Tibial nerve (tissue), 4 donors: Measurements from ENCODE around the gene METTL8. TPM values are rescaled to one million over a fixed set of nuclear protein-coding genes. Genes with fewer than 3 reads are reported as not detected.
"Not testable (repeated sequence)": the region's sequence is repeated elsewhere in the genome, so short reads cannot be mapped to it uniquely, and the experiment has no call there.

ENCODE experiments used
- DNase-seq, 2 donors: peaks; one replicate each; pipeline ENCODE4 v3.0.0-alpha.2; 2019; ENCODE audit warnings: low spot score in 2 of 2
- H3K27ac ChIP-seq, 4 donors: fragments of 200-600 bp; sonication (generic) in 3 of 4; one replicate each; pipeline ENCODE4 v1.5.1; 2017 to 2019; ENCODE audit warnings: mild to moderate bottlenecking in 1 of 4
- H3K27me3 ChIP-seq, 2 donors: fragments of 200-600 bp; sonication (generic) in 1 of 2; one replicate each; pipeline versions ENCODE4 v1.5.1 to v1.6.0; 2017 to 2019
- H3K36me3 ChIP-seq, 3 donors: fragments of 200-600 bp; sonication (generic); one replicate each; pipeline ENCODE4 v1.5.1; 2018 to 2019
- H3K4me1 ChIP-seq, 4 donors: fragments of 200-600 bp; sonication (generic) in 3 of 4; one replicate each; pipeline ENCODE4 v1.5.1; 2017 to 2019
- H3K4me3 ChIP-seq, 4 donors: fragments of 200-600 bp; sonication (generic) in 3 of 4; one replicate each; pipeline ENCODE4 v1.5.1; 2017 to 2019; ENCODE audit warnings: mild to moderate bottlenecking in 1 of 4, moderate library complexity in 1 of 4
- H3K9me3 ChIP-seq, 4 donors: fragments of 200-600 bp; sonication (generic) in 3 of 4; one replicate each; pipeline ENCODE4 v1.5.1; 2017 to 2019
- EP300 ChIP-seq, 2 donors: sonication (generic); formaldehyde crosslinking; IDR thresholded peaks; one replicate each; pipeline ENCODE4 v1.6.1; 2017; ENCODE audit warnings: antibody characterized with exemption in 2 of 2, mild to moderate bottlenecking in 1 of 2
- POLR2A ChIP-seq, 2 donors: fragments of 450-650 bp; IDR thresholded peaks; one replicate each; pipeline ENCODE4 v1.6.1; 2017; ENCODE audit warnings: antibody characterized with exemption in 2 of 2, mild to moderate bottlenecking in 2 of 2, moderate library complexity in 2 of 2
- WGBS, 2 donors: methylation state at CpG; one replicate each; pipeline ENCODE4 v1.1.5; 2018; 5-methylcytosine and 5-hydroxymethylcytosine counted together
- total RNA-seq, 4 donors: library from RNA; depleted of rRNA; stranded (reverse); fragments of >200 nt; gene quantifications; one replicate each; pipeline ENCODE4 v1.1.0, GENCODE V29; 2016
- TF ChIP-seq, protein P1 (sequence below), 5 experiments: fragments of 200-600 bp in 3 of 5; fragments of 450-650 bp in 2 of 5; sonication (generic) in 3 of 5; IDR thresholded peaks; one replicate each; pipeline ENCODE4 v1.5.1; 2016 to 2019; ENCODE audit warnings: antibody characterized with exemption in 5 of 5, mild to moderate bottlenecking in 3 of 5, moderate library complexity in 2 of 5

METTL8 gene
- total RNA-seq, 4 donors from 2014 or later = 13.5 to 27.9 (median 20.7) TPM

DNA sequence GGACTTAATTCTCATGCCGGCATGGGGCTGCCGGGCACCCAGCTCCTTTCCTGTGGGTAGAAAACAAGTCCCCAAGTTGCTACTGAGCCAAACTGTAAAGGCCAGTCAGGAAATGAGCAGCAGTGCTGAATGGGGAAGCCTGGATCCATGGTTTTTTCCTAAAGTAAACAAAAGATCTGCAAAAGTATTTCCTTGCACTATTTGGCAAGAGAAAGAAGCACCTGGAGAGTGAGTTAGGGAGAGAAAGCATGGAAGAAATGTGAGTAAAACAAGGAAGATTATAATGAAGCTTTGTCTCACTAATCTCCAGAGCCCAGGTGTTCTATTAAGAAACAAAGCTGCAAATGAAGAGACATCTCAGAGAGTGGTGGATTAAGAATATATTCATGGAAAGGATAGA, 117.6 kb downstream of the METTL8 start:
- Histone ChIP-seq H3K27me3 (no peaks in the 10 kb centered on the region), H3K4me1 (peaks cover 0 to 22% (median 11%) of the 10 kb centered on the region in 4 donors), H3K9me3 (peaks cover 0 to 14% (median 4%) of the 10 kb centered on the region in 4 donors), H3K36me3 (peaks cover 0 to 11% (median 0%) of the 10 kb centered on the region in 3 donors), H3K27ac (no peak overlapping the region), H3K4me3 (no peak overlapping the region)
- no peak for DNase-seq
- TF ChIP-seq, protein P1, sequence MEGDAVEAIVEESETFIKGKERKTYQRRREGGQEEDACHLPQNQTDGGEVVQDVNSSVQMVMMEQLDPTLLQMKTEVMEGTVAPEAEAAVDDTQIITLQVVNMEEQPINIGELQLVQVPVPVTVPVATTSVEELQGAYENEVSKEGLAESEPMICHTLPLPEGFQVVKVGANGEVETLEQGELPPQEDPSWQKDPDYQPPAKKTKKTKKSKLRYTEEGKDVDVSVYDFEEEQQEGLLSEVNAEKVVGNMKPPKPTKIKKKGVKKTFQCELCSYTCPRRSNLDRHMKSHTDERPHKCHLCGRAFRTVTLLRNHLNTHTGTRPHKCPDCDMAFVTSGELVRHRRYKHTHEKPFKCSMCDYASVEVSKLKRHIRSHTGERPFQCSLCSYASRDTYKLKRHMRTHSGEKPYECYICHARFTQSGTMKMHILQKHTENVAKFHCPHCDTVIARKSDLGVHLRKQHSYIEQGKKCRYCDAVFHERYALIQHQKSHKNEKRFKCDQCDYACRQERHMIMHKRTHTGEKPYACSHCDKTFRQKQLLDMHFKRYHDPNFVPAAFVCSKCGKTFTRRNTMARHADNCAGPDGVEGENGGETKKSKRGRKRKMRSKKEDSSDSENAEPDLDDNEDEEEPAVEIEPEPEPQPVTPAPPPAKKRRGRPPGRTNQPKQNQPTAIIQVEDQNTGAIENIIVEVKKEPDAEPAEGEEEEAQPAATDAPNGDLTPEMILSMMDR (IDR thresholded peaks at IDR 0.05) = no peak
- TF ChIP-seq POLR2A (IDR thresholded peaks at IDR 0.05) (no peak), EP300 (IDR thresholded peaks at IDR 0.05) (no peak)
- WGBS, 2 donors = 38 to 50% methylated on average over 2 of the region's 2 CpGs

DNA sequence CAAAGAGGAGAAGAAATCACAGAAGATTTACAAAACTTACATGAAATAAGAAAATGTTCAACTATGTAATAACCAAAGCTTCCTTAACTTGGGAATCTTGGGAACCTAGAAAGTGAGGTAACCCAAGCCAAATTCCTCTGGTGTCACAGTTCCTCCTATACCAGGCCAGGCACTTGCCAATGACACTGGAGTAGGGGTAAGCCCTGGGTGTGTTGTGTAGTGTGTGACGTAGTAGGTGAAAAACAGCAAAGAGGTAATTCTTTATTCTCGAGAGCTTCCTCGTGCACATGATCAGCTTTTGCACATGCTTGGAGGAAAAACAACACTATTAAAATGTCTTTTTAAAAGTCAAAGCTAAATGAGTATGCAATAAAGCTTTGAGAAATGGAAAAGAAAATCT, 118.0 kb downstream of the METTL8 start:
- TF ChIP-seq EP300 (IDR thresholded peaks at IDR 0.05) = no peak
- no peak for TF ChIP-seq POLR2A (IDR thresholded peaks at IDR 0.05)
- TF ChIP-seq, protein P1 (IDR thresholded peaks at IDR 0.05) = no peak
- H3K36me3 ChIP-seq = peaks cover 0 to 11% (median 0%) of the 10 kb centered on the region in 3 donors
- no peaks in the 10 kb centered on the region for H3K27me3 ChIP-seq
- 64 to 65% methylated on average over 3 of the region's 3 CpGs for WGBS, 2 donors
- no peak for DNase-seq
- peaks cover 0 to 17% (median 4%) of the 10 kb centered on the region in 4 donors for H3K9me3 ChIP-seq
- no peak overlapping the region for H3K27ac ChIP-seq
- peaks cover 0 to 22% (median 11%) of the 10 kb centered on the region in 4 donors for H3K4me1 ChIP-seq
- no peak overlapping the region for H3K4me3 ChIP-seq

DNA sequence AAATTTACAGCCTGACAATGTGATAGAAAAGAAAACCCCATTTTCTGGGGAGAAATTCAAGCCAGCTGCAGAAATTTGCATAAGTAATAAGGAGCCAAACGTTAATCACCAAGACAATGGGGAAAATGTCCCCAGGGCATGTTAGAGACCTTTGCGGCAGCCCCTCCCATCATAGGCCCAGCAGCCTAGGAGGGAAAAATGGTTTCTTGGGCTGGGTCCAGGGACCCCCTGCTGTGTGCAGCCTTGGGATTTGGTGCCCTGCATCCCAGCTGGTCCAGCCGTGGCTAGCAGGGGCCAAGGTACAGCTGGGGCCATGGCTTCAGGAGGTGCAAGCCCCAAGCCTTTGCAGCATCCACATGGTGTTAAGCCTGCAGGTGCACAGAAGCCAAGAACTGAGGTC, 121.6 kb downstream of the METTL8 start:
- Histone ChIP-seq H3K9me3 (peaks cover 0 to 29% (median 4%) of the 10 kb centered on the region in 4 donors), H3K36me3 (peaks cover 0 to 11% (median 0%) of the 10 kb centered on the region in 3 donors)
- 94 to 96% methylated on average over 2 to 3 of the region's 3 CpGs for WGBS, 2 donors
- not testable (repeated sequence) for H3K4me1 ChIP-seq, H3K27ac ChIP-seq, H3K4me3 ChIP-seq, DNase-seq, H3K27me3 ChIP-seq

GRCh38 chr2:171311589-171311988, 122.2 kb downstream of the METTL8 start:
- H3K4me1 ChIP-seq, H3K4me3 ChIP-seq, H3K27me3 ChIP-seq, H3K27ac ChIP-seq, DNase-seq: not testable (repeated sequence)
- Histone ChIP-seq H3K36me3 (peaks cover 0 to 11% (median 0%) of the 10 kb centered on the region in 3 donors), H3K9me3 (peaks cover 0 to 31% (median 4%) of the 10 kb centered on the region in 4 donors)
- 97 to 100% methylated on average over 1 of the region's 1 CpG for WGBS, 2 donors

DNA sequence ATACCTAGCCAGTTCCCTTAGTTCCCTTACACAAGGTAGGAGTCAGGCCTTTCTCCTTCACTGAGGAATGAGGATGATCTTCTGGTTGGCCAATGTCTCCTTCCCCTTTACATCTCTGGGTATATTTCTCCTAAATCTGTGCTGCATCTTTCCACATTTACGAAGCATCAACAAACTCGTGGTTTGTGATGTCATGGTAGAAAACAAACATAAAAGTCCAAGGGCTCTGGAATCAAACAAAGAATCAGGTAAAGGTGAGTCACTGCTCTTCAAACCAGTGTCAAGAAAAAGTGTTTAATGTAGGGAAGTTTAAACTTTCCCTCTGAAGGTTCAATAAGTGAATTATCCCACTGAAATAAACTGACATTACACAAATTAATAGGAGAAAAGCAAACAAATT, 122.9 kb downstream of the METTL8 start:
- Histone ChIP-seq H3K36me3 (peaks cover 0 to 11% (median 0%) of the 10 kb centered on the region in 3 donors), H3K4me1 (no peaks in the 10 kb centered on the region), H3K4me3 (no peak overlapping the region), H3K9me3 (peaks cover 0 to 31% (median 4%) of the 10 kb centered on the region in 4 donors), H3K27me3 (no peaks in the 10 kb centered on the region), H3K27ac (no peak overlapping the region)
- WGBS, 2 donors = 97% methylated on average over 2 of the region's 2 CpGs
- DNase-seq = no peak
- TF ChIP-seq, protein P1 (IDR thresholded peaks at IDR 0.05) = no peak
- no peak for TF ChIP-seq POLR2A (IDR thresholded peaks at IDR 0.05)
- TF ChIP-seq EP300 (IDR thresholded peaks at IDR 0.05) = no peak

DNA sequence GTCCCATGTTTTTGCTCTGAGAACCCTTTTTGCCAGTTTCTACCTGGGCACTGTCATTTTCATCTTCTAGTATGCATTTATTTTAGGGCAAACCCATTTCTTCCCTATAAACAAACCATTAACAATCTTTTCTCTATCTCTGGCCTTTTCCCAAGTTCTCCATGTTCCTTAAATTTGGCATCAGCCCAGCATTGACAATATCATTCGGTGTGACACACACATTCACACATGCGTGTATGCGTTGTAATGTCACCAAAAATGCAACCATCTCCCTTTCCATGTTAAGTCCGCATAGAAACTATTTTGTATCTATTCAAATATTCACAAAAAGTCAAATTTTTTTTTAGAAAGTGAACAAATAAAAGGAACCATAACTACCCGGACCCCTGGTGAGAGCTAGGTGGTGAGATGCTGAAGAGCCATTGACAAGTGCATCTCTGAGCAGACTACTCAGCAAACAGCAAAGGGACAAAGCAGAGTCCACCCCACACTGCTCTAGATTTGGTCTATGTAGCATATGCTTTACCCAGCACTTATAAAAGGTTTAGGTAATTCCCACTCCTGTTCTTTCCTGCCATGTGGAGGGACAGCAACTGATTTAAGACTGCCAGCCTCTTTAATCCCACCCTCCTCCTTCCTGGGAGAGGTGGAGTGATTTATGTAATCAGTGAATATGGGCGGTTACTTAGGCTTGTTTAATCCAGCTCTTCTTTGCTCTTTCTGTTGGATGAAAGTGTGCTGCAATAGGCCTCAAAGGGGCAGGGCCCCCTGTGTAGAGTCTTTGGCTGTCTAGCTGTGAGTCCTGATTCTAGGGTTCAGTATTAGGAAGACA, 124.1 kb downstream of the METTL8 start:
- no peak overlapping the region for H3K4me3 ChIP-seq
- peaks cover 0 to 11% (median 0%) of the 10 kb centered on the region in 3 donors for H3K36me3 ChIP-seq
- no peaks in the 10 kb centered on the region for H3K27me3 ChIP-seq
- peaks cover 0 to 31% (median 4%) of the 10 kb centered on the region in 4 donors for H3K9me3 ChIP-seq
- no peaks in the 10 kb centered on the region for H3K4me1 ChIP-seq
- DNase-seq = no peak
- no peak overlapping the region for H3K27ac ChIP-seq
- no peak for TF ChIP-seq EP300 (IDR thresholded peaks at IDR 0.05)
- no peak for TF ChIP-seq POLR2A (IDR thresholded peaks at IDR 0.05)
- TF ChIP-seq, protein P1 (IDR thresholded peaks at IDR 0.05) = no peak
- 89 to 94% methylated on average over 6 of the region's 6 CpGs for WGBS, 2 donors
